ENCODE measurements around the gene TAF3. TPM values are rescaled to one million over a fixed set of nuclear protein-coding genes. Genes with fewer than 3 reads are reported as not detected.

TAF3 gene
- total and polyA plus RNA-seq, 2 donors (not counting 1 experiment from before 2014, with no cell fraction given) = 7.0 to 20.1 TPM

GRCh38 chr10:7853226-7853842 is 35.0 kb downstream of the TAF3 start:
- Histone ChIP-seq H3K4me3 (ENCODE audit: control extremely low read depth in 1 of 5, extremely low read depth in 1 of 5, insufficient read depth in 1 of 5, low read depth in 2 of 5, low read length in 4 of 5) (no peak overlapping the region), H3K36me3 (replicated peaks in 1 of 2; ENCODE audit: control extremely low read depth in 1 of 2, control insufficient read depth in 1 of 2, extremely low read depth in 1 of 2, insufficient read depth in 2 of 2, low read length in 1 of 2) (no peaks in the 10 kb centered on the region), H4K20me1 (ENCODE audit: control insufficient read depth, insufficient read depth, low read length, poor library complexity, severe bottlenecking) (peaks cover 43% of the 10 kb centered on the region), H3K4me1 (ENCODE audit: control insufficient read depth in 2 of 2, insufficient read depth in 2 of 2, low read length in 2 of 2) (no peaks in the 10 kb centered on the region), H3K79me2 (ENCODE audit: control insufficient read depth, insufficient read depth, low read length) (peaks cover 41% of the 10 kb centered on the region), H2AFZ (ENCODE audit: insufficient read depth, low read depth, low read length, poor library complexity, severe bottlenecking) (no peak overlapping the region), H3K4me2 (replicated peaks; ENCODE audit: low read depth, low read length, poor library complexity, severe bottlenecking) (no peak overlapping the region), H3K9me3 (ENCODE audit: control extremely low read depth in 1 of 3, control insufficient read depth in 2 of 3, insufficient read depth in 1 of 3, low read length in 2 of 3) (no peaks in the 10 kb centered on the region), H3K27me3 (replicated peaks in 1 of 4; ENCODE audit: control extremely low read depth in 1 of 4, control insufficient read depth in 3 of 4, insufficient read depth in 4 of 4, low read length in 3 of 4) (no peaks in the 10 kb centered on the region), H3K27ac (ENCODE audit: low read length in 2 of 2) (no peak overlapping the region), H3K9ac (ENCODE audit: low read length) (no peak overlapping the region)
- TF ChIP-seq EZH2 (IDR thresholded peaks at IDR 0.05; ENCODE audit: borderline replicate concordance, insufficient read depth, low read depth, low read length, poor library complexity, severe bottlenecking) (no peak), CTCF (IDR thresholded peaks at IDR 0.05) (no peak)
- Mint-ChIP-seq H3K27ac (no peak overlapping the region), H3K9me3 (ENCODE audit: insufficient read depth) (peaks cover 2% of the 10 kb centered on the region), H3K4me3 (no peak overlapping the region), H3K27me3 (no peaks in the 10 kb centered on the region), H3K4me1 (peaks cover 11% of the 10 kb centered on the region)
- 100% methylated on average over 1 of the region's 4 CpGs for WGBS (ENCODE audit: insufficient coverage)
- ATAC-seq (ENCODE audit: low read depth) (no peak), DNase-seq (no peak)
- intact Hi-C loops (cut with micrococcal nuclease) = no loop called here
- POLR2A ChIA-PET = no interaction called here
- CTCF ChIA-PET = no interaction called here

DNA sequence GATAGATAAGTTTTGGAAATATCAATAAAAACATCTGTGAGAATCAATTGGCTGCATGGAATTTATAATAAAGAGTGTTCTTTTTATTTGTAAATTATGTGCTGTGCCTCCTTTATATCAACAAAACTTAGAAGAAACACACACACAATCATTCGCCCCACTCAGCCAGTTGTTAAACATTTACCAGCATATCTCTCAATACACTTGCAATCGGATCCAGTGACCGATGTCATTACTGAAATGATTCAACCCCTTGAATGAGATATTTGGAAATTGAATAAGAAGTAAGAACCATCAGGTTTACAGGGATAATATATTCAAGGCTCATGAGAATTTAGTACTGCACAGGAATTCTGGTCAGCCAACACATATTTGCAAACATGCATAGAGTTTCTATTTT is 35.6 kb downstream of the TAF3 start:
- H3K36me3 ChIP-seq (replicated peaks in 1 of 2; ENCODE audit: control extremely low read depth in 1 of 2, control insufficient read depth in 1 of 2, extremely low read depth in 1 of 2, insufficient read depth in 2 of 2, low read length in 1 of 2) = no peaks in the 10 kb centered on the region
- CTCF ChIA-PET = no interaction called here
- ATAC-seq (ENCODE audit: low read depth) = no peak
- peaks cover 35% of the 10 kb centered on the region for H3K79me2 ChIP-seq (ENCODE audit: control insufficient read depth, insufficient read depth, low read length)
- peaks cover 0 to 4% (median 1%) of the 10 kb centered on the region in 3 donors for H3K9me3 ChIP-seq (ENCODE audit: control extremely low read depth in 1 of 3, control insufficient read depth in 2 of 3, insufficient read depth in 1 of 3, low read length in 2 of 3)
- no peak overlapping the region for H3K9ac ChIP-seq (ENCODE audit: low read length)
- H4K20me1 ChIP-seq (ENCODE audit: control insufficient read depth, insufficient read depth, low read length, poor library complexity, severe bottlenecking) = peaks cover 38% of the 10 kb centered on the region
- H3K4me1 Mint-ChIP-seq = peaks cover 10% of the 10 kb centered on the region
- no peak for DNase-seq
- H3K27ac ChIP-seq (ENCODE audit: low read length in 2 of 2) = no peak overlapping the region
- H3K4me2 ChIP-seq (replicated peaks; ENCODE audit: low read depth, low read length, poor library complexity, severe bottlenecking) = no peak overlapping the region
- no peak overlapping the region for H3K27ac Mint-ChIP-seq
- no peaks in the 10 kb centered on the region for H3K4me1 ChIP-seq (ENCODE audit: control insufficient read depth in 2 of 2, insufficient read depth in 2 of 2, low read length in 2 of 2)
- POLR2A ChIA-PET = no interaction called here
- TF ChIP-seq CTCF (IDR thresholded peaks at IDR 0.05) (no peak), EZH2 (IDR thresholded peaks at IDR 0.05; ENCODE audit: borderline replicate concordance, insufficient read depth, low read depth, low read length, poor library complexity, severe bottlenecking) (no peak)
- WGBS (ENCODE audit: insufficient coverage) = no CpG with 5 or more reads among the region's 3 CpGs
- H3K4me3 Mint-ChIP-seq = no peak overlapping the region
- H3K4me3 ChIP-seq (ENCODE audit: control extremely low read depth in 1 of 5, extremely low read depth in 1 of 5, insufficient read depth in 1 of 5, low read depth in 2 of 5, low read length in 4 of 5) = no peak overlapping the region
- H3K27me3 Mint-ChIP-seq = no peaks in the 10 kb centered on the region
- peaks cover 4% of the 10 kb centered on the region for H3K9me3 Mint-ChIP-seq (ENCODE audit: insufficient read depth)
- intact Hi-C loops (cut with micrococcal nuclease) = no loop called here
- H2AFZ ChIP-seq (ENCODE audit: insufficient read depth, low read depth, low read length, poor library complexity, severe bottlenecking) = no peak overlapping the region
- H3K27me3 ChIP-seq (replicated peaks in 1 of 4; ENCODE audit: control extremely low read depth in 1 of 4, control insufficient read depth in 3 of 4, insufficient read depth in 4 of 4, low read length in 3 of 4) = no peaks in the 10 kb centered on the region
